AG08396 (cell line): ENCODE results near the gene RBMS3.
"Not testable (repeated sequence)": the region's sequence is repeated elsewhere in the genome, so short reads cannot be mapped to it uniquely, and the experiment has no call there.

Source experiments
- DNase-seq: peaks from one replicate; pipeline ENCODE4 v3.0.0; 2012; ENCODE audit warnings: low spot score, mixed read lengths

Gene RBMS3

DNA sequence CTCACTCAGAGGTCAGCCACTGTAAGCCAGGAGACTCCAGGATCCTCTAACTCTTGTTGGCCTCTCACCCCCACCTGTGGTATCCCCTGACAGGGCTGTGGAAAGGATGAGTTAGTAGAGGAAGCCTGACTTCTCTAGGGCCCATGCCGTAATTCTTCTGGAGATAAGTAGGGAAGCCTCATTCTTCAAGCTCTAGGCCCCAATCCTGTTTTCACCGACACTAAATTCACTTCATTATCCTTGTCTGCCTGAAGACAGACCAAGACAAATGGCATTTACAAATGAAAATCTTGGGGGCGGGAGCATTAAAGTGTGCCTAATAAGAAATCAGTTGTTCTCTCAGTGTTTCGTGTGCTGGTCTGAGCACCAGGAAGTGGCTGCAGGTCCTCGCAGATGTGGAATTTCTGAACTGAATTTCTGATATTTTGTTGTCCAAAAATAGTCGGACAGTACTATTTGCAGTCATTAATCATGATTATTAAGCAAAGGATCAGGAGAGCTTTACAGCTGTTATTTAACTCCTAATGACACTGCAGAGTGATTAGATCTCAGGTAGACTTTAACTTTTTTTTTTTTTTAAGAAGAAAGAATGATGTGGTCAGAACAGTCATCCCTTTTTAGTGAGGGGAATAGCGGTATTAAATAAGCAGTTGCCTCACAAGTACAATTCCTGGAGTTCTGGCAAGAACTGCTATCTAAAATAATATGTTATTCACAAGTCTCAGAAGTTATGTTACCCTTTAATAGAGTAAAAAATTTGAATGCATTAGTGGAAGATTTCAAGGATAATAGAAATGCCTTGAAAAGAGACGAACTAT is 58.4 kb downstream of the RBMS3 start:
- DNase-seq: no peak

DNA sequence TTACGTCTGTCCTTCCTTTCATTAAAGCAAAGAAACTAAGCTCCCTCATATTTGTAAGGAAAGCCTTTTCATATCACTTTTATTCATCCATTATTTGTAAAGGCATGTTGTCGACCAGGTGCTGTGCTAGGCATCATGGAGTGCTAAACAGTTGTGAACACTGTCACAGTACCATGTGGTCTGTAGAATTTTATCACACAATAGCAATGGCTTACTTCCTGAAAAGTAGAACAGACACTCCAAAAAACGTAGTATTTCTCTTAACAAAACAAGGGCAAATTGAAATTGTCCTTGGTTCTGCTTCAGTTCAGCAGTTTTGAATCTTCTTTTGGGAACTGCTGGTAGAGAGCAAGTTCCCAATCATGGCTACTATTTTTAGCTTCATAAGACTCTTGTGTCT is 63.3 kb downstream of the RBMS3 start:
- no peak for DNase-seq

DNA sequence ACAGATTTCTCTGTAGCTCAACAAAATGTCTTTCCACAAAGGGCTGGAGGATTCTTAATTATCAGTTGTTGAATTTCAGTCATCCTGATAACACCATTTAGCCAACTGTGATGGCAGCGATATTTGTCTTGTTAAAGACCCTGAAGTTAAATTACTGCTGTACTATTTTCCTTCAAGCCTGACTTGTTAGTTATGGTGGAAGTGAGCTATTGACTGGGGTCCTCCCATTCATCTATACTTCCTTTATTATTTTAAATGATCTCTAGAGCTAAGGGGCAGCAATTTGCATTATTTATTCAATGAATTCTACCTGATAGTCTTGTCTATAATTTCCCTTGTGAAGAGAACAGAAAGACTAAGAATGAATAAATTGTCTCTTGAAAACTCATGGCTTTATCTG is 64.1 kb downstream of the RBMS3 start:
- DNase-seq: no peak

DNA sequence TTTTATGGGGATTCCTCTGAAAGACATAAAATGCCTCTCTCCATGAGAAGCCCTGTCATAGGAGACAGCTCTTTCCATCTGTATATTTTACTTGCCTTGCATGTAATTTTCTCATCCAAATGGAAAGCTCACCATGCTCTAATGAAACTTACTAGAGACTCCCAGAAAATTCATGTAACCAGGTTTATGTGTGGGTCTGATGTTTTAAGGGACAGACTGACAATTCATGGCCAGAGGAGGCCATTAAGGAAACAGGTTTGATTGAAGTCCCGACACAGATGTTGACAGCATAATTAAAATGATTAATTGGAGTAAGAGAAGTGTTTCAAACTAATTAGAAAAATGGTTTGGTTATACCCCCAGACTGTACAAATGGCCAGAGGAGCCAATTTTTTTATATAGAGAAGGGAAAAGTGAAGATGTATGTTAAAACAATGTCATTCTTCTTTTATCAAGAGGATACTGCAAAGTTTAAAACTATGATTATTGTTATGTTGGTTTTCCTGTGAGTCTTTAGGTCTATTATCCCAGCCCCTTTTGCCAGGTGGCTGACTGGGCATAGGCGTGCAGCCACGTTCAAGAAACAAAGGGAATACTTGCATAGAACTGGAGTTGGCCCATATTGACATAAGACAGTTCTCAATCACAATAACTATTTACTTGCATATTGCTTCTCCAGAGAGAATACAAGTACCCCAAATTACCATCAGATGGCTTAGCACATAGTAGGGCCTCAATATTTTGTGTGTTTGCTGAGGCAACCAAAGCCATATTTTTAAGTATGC is 64.8 kb downstream of the RBMS3 start:
- DNase-seq: no peak

DNA sequence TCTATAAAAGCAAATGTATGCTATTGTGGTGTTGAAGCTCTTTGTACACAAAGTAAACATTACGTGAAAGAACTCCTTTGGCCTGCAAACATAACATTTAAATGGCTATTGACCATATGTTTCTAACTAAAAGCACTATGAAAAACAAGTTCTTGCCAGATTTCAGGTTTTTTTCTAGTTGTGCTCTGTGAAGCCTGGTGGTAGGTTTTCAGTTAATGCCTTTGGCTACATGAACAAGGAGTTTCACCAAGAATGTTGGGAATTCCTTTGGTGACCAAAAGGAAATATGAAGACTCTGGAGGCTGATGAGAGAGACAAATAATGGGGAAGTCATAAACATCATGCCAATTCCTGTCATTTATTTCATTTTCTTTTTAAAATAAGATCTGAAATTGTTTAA is 66.0 kb downstream of the RBMS3 start:
- no peak for DNase-seq

DNA sequence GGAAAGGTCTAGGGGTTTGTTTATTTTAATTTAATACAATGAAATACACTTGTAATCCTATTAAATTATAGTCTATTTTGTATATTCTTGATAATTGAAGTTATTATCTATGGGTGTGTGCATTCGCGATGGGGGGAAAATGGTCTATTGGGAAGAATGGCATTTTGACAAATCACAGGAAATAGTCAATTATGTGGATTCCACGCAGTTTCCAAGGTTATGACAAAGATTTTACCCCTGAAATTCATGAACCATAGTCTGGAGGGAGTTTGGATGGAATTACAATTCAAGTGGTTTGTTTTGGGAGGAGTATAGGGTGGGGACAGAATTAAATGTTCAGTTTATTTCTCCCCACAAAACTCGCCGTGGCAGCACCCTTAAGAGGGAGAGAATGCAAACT is 66.5 kb downstream of the RBMS3 start:
- no peak for DNase-seq

DNA sequence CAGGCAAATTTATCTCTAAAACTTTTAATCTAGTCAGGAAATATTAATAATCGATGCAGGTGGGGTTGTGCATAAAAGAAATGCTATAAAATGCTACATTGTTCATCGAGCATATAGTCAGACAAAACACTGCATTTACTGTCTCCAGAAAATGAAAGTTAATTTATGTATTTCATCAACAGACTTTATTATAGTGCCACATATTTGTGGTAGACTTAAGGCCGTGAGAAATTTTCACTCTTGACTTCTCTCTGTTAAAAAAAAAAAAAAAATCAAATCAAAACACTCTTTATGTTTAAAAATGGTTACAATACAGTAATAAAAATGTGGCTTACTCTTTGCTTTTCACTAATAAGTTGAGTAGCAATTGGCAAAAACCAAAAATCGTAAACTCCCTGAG is 67.4 kb downstream of the RBMS3 start:
- no peak for DNase-seq

DNA sequence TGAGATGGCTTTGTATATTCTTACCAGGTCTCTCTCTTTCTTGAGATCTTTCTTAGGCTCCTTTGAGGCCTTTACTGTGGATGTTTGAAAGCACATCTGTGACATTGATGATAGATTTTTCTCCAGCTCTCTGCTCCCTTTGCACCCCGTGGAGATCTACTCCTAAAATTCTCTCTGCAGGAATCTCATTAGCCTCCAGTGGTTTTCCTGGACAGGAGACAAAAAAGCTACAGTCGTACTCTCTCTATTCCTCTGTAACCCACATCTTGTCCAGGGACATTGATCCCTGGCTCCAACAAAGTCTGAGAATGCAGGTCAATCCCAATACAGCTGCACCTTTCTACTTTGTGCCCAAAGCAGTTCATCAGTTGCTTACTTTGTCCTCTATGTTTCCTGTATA is 68.2 kb downstream of the RBMS3 start:
- no peak for DNase-seq

DNA sequence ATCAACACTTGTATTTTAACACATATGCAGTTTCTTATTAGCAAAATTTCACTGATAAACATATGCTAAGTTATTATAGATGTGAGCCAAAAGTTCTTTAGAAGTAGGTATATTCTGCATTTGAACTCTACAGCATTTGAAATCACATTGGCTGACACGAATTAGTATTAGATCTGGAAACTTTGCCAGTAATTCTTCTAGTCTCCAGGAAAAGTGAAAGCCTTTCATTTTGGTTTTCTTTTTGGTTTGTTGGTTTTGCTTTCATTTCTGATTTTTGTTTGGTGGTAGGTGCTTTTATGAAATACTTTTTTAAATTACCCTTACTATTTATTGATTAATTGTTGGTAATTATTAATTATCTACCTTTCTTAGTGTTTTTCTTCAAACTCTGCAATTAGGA is 72.9 kb downstream of the RBMS3 start:
- no peak for DNase-seq

DNA sequence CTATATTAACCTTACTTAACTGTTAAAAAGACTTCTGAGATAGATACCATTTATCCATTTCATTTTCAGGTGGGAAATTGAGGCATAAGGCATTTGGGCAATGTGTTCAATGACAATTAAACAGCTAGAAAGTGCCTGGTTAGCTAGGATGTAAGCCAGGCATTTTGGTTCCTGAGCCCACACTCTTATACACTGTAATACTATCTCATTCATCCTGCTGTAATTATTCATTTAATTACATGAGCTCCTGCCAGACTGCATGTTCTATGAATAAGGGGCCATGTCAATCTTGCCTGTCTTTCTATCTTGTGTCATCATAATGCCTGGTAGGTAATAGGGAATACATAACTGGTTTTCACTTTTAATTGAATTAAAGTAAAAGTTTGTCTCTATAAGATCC is 74.0 kb downstream of the RBMS3 start:
- no peak for DNase-seq

DNA sequence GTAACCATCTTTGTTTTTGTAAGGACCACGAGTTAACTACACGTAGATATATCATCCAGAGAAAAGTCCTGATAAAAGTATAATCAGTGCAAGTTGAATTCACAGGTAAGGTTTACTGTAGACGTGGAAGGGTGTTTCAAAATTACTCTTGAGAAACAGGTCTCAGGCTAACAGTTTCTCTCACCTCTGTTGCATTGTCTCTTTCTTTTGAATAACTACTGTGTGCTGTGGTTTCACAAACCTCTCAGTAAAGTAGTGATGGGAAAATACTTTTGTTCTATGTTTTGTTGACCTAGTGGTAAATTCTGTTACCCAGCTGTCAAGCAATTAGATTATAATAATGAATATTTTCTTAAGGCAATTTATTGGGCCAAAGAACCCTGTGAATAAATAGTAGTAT is 75.2 kb downstream of the RBMS3 start:
- no peak for DNase-seq

DNA sequence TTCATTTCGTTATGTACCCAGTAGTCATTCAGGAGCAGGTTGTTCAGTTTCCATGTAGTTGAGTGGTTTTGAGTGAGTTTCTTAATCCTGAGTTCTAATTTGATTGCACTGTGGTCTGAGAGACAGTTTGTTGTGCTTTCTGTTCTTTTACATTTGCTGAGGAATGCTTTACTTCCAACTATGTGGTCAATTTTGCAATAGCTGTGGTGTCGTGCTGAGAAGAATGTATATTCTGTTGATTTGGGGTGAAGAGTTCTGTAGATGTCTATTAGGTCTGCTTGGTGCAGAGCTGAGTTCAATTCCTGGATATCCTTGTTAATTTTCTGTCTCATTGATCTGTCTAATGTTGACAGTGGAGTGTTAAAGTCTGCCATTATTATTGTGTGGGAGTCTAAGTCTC is 79.4 kb downstream of the RBMS3 start:
- not testable (repeated sequence) for DNase-seq

DNA sequence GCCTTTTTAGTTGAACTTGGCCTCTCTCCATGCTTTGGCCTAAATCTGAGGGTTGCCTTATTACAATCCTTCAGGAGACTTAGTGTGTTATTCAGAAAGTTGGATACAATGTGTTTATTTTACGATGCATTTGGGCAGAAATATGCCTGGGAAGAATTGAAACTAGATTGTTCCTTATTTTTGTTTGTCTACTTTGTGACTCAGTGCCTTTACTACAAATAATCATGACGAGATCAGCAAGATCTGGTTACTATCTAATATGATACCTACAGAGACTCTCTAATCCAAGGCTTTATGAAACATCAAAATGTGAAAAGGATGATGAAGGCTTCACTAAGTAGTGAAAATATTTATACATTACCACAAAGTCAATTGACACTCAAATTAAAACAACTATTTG is 82.2 kb downstream of the RBMS3 start:
- no peak for DNase-seq

DNA sequence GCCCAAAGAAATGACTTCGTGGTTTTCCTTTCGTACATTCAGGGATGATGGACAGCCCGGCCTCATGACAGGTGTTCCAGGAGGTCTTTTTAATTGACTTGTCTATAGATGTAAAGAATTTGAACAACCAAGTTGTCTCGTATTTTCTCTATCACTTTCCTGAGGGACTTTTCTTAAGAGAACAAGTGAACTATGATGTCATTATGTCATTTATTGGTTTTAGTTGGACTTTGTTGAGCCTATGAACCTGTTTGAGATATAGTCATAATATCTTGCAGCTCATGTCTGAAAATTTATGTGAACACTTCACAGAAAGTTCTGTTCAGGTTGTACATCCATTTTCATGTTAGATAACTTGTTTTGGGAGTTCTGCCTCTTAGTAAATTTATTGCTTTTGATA is 89.2 kb downstream of the RBMS3 start:
- no peak for DNase-seq

DNA sequence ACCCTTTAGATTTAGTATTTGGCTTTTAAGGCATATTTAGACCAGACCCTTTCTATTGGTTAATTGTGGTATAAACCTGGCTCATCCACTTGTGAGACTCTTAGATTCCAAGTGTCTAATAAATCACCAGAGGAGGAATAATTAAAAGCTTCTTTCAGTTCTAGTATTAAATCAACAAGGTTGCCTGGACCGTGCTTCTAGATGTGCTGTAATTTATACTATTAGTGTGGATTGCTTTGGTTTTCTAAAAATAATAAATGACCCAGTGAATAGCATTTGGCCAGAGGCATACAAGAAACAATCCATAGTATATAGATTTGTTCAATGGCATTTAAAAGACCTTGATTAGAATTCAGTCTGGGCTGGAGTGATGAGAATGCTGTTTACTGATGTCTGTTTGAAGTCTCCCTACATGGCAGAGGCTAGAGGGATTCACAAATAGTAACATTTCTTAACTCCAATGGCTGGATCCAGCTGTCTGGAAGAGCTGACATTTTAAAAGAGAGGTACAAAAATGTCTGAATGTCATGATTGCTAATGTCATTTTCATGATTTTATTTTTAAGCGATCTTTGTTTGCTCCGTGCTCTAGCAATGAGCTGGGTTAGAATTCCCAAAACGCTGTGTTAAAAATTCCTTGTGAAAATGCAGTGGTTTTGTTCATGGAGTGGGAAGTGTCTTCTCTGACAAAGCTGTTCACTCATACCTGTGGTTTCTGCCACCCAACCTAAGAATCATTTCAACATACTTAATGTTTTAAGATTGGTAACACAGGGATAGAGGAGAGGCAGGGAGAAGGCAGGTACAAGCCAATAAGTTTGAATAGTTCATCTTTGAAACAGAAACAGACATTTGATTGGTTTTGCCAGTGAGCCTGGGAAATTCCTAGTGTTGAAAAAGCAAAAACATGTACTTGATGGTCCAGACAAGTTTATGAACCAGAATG is 89.9 kb downstream of the RBMS3 start:
- no peak for DNase-seq

DNA sequence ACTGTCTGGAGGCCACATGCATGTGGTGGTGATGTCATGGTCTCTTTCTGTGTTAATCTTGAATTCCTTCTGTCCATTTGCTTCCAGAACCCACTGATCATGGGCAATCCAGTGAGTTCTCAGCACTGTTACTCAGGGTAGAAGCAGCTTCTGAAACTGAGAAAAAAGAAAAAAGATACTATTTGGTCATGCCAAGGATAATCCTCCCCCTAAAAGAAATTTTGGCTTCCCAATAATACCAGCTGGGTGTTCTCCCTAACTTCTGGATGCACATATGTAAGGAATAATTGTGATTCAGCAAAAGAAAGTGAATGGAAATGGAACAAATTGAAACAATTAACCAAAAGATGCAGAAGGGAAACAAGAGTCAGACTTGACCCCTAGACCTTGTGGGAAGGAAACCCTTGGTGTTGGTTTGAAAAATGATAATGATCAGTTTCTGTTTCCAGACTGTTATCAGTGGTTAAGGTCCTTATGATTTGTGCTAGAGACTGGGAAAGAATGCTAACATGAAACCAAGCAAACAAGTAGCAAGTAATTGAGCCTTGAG is 92.3 kb downstream of the RBMS3 start:
- DNase-seq: no peak

DNA sequence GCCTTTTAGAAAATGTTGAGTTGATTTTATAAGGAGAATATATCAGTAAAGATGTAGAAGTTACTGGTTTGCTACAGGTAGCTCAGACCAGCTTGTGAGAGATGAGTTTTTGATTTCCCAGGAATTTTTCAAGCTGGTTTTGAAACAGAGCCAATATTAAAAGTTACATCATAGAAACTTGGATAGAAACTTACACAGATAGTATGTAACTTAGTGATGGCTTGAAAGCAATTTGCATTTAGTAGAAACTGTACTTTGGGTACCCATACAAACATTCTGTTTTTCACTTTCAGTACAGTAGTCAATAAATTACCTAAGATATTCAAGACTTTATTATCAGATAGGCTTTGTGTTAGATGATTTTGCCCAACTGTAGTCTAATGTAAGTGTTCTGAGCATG is 93.4 kb downstream of the RBMS3 start:
- DNase-seq: no peak

DNA sequence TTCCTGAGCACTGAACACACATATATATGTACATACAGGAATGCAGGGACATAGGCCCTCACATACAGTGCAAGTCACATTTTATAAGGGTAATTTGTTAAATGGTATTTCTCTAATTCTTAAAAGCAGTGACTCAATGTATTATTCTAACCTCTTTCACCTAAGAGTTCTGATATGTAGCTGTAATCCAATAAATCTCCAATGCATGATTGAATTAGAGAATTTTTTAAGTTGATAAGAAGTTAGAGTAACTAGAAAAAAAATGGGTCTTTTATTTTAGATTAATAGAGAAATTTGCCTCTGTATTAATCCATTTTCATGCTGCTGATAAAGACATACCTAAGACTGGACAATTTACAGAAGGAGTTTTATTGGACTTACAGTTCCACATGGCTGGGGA is 98.2 kb downstream of the RBMS3 start:
- DNase-seq: no peak

DNA sequence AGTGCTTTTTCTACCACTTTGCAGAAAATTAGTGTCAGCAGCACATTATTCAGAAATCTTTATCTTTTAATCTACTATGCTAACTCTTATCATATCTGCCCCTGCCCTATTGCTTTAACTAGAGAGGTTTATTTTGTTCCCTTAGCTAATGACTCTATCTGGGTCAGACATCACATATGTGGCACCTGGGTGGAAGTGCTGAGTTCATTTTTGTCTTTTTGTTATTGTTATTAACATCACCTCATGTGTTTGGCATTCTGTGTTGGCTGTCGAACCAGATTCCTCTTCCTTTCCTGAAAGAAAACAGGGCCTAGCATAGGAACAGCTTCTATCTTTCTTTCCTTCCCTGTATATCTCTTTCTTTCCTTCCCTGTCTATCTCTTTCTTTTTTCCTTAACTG is 100.7 kb downstream of the RBMS3 start:
- DNase-seq: no peak

DNA sequence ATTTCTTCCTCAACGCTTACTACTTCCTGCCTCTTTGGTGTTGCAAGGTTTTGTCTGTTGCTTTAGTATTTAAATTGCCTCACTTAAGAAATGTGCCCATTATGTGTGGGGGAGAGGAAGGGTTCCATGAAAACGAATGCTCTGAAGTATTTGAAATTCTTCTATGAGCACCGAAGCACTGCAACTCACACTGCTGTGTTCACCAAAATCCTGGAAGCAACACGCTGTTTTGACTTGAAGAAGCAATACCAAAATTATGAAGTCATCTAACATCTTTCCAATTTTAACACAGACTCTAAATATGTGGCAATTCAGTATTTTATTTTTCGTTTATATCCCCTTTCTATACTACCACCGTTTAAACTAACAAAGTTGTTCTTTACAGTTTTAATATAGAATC is 101.5 kb downstream of the RBMS3 start:
- no peak for DNase-seq

DNA sequence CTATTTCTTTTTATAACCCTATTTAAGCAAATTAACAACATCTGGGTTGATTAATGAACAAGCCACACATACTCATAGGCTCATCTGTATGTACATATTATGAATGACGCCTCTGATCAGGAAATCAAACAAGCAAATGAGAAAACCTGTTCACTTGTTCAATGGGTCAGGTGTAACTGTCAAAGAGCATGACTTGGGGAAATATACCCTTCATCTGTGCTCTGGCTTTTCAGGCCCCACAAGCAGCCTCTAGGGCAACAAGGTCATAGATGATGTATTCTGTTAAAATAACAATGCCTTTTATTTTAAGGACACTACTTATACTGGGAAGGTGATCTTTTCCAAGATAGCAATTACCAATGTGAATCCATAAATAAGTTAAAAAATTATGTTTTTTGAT is 102.0 kb downstream of the RBMS3 start:
- DNase-seq: no peak

DNA sequence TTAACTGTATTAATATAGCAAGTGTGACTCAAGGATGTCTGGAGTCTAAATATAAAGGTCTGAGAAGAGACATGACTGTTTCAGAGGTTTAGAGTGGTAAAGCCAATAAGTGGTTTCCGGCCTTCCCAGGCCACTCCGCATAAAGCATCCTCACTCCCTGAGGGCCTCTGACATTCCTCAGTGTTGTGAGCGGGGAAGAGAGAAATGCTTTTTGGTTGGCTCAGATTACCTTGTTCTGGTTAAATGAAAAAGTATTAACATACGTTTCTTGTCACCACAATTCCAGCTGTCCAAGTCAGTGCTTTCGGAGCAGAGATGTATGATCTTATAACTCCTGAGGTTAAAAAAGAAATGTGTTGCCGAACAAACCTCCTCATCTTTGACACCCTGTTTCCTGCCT is 103.8 kb downstream of the RBMS3 start:
- DNase-seq: peak; percentile 20
